AG04449 (cell line): Measurements from ENCODE around the gene CDH5.

Source experiments
- CTCF ChIA-PET: fragments of 350-600 bp; formaldehyde crosslinking; extraction: SDS; loops from one replicate; lab custom pipeline; 2021; ENCODE audit warnings: antibody characterized with exemption; lab: Yijun Ruan, JAX
- POLR2A ChIA-PET: fragments of 400-600, 350-600 bp; formaldehyde crosslinking; extraction: SDS; loops from one replicate; lab custom pipeline; 2020; ENCODE audit warnings: antibody characterized with exemption, inconsistent platforms; lab: Yijun Ruan, JAX
- DNase-seq: peaks from one replicate; pipeline ENCODE4 v3.0.0-alpha.2; 2010; ENCODE audit warnings: low read depth, low spot score
- H3K4me3 ChIP-seq: 2 replicates; pipeline ENCODE4 v1.5.1; 2011; ENCODE audit warnings: low read depth, mild to moderate bottlenecking, control low read depth, low read length
- TF ChIP-seq, protein P1 (sequence below): IDR thresholded peaks from one replicate; pipeline ENCODE4 v1.5.1; 2011; ENCODE audit warnings: mild to moderate bottlenecking, moderate library complexity, low read length, control low read depth, inconsistent platforms; ENCODE audit not compliant: insufficient read depth; ENCODE audit errors: missing control alignments

CDH5 gene

DNA sequence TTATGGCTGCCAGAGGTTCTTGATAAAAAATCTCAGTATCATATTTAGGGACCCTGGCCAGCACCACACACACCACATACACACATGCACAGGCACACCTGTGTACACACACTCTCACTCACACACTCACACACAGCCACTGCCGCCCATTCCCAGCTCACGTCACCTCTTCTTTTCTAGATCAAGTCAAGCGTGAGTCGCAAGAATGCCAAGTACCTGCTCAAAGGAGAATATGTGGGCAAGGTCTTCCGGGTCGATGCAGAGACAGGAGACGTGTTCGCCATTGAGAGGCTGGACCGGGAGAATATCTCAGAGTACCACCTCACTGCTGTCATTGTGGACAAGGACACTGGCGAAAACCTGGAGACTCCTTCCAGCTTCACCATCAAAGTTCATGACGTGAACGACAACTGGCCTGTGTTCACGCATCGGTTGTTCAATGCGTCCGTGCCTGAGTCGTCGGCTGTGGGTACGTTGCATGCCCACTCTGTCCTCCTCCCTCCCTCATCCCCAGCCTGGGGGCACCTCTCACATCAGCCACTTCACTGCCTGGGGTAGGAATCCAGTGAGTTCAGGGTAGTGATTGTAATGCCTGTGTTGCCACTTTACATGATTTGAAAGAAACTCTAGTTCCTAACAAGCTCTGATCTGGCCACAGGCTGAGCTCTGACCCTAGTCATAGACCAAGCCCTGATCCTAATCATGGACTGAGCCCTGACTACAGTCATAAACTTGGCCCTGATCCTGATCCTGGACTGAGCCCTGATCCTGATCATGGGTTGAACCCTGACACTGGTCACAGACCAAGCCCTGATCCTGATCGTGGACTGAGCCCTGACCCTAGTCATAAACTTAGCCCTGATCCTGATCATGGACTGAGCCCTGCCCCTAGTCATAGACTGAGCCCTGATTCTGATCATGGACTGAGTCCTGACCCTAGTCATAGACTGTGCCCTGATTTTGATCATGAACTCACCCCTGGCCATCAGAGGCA, 20.4 kb downstream of the CDH5 start:
- no peak overlapping the region for H3K4me3 ChIP-seq
- ChIA-PET CTCF (interaction anchor here (1.0 to 3.6 kb wide), 4 partner anchors 19 to 30 kb away, joined by 3 to 21 read pairs (median 10); no protein-coding TSS in a partner anchor), POLR2A (no interaction called here)
- TF ChIP-seq, protein P1, sequence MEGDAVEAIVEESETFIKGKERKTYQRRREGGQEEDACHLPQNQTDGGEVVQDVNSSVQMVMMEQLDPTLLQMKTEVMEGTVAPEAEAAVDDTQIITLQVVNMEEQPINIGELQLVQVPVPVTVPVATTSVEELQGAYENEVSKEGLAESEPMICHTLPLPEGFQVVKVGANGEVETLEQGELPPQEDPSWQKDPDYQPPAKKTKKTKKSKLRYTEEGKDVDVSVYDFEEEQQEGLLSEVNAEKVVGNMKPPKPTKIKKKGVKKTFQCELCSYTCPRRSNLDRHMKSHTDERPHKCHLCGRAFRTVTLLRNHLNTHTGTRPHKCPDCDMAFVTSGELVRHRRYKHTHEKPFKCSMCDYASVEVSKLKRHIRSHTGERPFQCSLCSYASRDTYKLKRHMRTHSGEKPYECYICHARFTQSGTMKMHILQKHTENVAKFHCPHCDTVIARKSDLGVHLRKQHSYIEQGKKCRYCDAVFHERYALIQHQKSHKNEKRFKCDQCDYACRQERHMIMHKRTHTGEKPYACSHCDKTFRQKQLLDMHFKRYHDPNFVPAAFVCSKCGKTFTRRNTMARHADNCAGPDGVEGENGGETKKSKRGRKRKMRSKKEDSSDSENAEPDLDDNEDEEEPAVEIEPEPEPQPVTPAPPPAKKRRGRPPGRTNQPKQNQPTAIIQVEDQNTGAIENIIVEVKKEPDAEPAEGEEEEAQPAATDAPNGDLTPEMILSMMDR: no peak
- DNase-seq: no peak

DNA sequence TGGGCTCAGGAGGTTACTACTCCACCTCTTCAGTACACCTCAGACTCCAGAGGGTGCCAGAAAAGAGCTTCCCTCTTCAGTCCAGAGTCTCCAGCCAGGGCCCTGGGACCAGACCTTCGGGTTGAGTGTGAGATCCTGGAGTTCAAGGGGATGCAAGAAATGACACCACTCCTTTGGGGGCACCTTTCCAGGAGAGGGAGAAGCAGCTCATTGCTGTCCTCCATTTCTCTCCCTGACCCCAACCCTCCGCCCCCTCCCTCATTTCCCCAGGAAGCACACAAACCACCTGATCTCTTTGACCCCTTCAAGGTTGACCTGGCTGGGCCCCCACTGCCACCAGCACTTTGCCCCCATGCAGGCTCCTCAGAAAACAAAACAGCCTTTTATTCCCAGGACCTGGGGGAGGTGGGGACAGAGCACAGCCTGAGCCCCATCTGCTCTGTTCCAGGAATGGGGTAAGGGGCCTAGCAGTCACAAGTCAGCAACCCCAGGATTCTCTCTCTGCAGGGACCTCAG, 21.4 kb downstream of the CDH5 start:
- ChIA-PET POLR2A (no interaction called here), CTCF (interaction anchor here (1.0 to 3.6 kb wide), 3 partner anchors 18 to 31 kb away, joined by 3 to 21 read pairs (median 4); no protein-coding TSS in a partner anchor)
- DNase-seq: no peak
- no peak overlapping the region for H3K4me3 ChIP-seq
- TF ChIP-seq, protein P1: no peak

DNA sequence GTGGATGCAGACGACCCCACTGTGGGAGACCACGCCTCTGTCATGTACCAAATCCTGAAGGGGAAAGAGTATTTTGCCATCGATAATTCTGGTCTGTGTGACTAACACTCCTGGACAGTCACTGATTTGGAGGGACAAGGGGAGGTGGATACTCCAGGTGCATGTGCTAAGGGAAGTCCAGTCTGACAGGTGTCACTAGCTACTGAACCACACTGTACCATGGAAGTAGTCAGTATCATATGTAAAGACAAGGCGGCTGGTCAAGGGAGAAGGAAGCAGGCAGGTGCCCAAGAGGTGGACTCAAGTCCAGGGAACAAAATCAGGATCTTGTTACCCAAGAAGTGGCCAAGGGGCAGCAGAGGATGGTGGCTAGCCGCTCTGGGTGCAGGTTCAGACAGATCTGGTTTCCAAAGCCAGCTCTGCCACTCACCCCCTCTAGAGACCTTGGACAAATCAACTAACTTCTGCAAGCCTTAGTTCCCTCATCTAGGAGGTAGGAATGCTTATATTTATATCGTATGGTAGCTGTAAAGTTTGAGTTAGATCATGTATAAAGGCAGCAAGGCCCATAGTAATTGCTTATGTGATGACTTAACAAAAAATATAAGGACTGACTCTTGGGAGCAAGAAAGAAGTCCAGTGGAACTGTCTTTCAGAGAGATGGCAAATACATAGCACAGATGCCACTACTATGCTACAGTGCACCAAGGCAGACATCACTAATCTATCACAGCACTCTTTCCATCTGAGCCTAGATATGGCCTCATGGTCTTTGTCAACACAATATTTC, 22.1 kb downstream of the CDH5 start:
- no peak overlapping the region for H3K4me3 ChIP-seq
- DNase-seq: no peak
- POLR2A ChIA-PET: no interaction called here
- TF ChIP-seq, protein P1: no peak
- CTCF ChIA-PET: interaction anchor here (0.7 to 3.6 kb wide), 4 partner anchors 17 to 32 kb away, joined by 3 to 21 read pairs (median 4); no protein-coding TSS in a partner anchor

DNA sequence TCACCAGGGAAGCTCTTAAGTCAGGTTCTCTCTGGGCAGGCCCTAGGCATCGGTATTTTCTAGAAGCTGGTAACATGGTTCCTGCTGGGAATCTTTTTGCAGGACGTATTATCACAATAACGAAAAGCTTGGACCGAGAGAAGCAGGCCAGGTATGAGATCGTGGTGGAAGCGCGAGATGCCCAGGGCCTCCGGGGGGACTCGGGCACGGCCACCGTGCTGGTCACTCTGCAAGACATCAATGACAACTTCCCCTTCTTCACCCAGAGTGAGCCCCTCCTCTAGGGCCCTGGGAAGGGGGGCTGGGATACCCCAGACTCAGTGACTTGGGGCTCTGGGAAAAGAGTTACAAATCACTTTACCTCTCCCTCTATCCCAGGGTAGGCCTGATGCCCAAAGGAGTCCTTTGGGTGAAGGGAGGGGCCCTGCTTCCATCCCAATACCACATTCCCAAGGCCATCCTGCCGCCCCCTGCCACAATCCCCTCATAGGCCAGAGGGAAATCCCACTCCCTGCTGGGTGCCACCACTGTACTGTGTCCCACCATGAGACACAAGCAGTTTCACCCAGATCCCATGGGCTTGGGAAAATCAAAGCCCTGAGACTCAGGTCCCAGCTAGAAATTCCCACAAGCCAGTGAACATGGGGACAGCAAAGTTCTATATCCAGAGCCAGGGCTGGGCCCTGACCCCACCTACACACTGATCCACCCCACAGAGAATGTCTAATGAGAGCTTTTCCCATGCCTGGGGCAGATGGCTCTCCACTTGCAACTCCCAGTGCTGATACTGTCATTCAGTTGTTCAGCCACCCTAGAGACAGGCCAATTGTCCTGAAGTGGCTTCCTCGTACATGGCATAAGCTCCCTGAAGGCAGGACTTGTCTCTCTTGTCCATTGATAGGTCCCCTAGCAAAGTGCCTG, 23.0 kb downstream of the CDH5 start:
- DNase-seq: no peak
- TF ChIP-seq, protein P1: no peak
- ChIA-PET POLR2A (no interaction called here), CTCF (interaction anchor here (0.7 to 3.6 kb wide), 4 partner anchors 11 to 31 kb away, joined by 3 to 21 read pairs (median 3); no protein-coding TSS in a partner anchor)
- H3K4me3 ChIP-seq: no peak overlapping the region

DNA sequence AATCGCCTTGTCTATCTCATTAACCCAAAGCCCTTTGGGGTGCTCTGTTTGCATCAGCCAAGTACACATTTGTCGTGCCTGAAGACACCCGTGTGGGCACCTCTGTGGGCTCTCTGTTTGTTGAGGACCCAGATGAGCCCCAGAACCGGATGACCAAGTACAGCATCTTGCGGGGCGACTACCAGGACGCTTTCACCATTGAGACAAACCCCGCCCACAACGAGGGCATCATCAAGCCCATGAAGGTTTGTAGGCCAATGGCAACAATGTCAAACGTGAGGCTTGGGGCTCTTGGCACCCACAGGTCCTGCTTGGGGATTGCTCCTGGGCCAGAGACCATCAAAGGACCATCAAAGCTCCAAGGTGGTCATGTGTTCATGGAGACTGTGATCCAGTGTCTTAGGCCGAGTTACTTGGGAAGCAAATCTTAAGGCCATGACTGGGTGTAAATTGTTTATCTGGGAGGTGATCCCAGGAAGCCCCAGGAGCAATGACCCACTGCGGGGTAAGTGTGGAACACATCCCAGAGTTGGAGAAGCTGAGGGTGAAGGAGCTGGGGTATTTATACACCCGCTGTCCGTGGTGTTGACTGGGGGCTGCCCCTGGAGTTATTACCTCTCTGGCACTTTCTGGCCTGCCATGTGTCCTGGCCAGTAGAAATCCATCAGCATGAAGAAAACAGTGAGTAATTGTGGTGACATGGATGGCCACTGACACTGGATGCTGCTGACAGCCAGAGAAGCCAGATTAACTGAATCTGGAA, 24.0 kb downstream of the CDH5 start:
- DNase-seq: no peak
- ChIA-PET CTCF (interaction anchor here (1.0 to 3.6 kb wide), 3 partner anchors 12 to 32 kb away, joined by 3 to 21 read pairs (median 3); no protein-coding TSS in a partner anchor), POLR2A (no interaction called here)
- TF ChIP-seq, protein P1: no peak
- no peak overlapping the region for H3K4me3 ChIP-seq
